Sigmoid colon (tissue), 4 donors: ENCODE measurements around the gene ARHGEF28.

Experiments used
- CTCF ChIP-seq, 4 experiments: fragments of 450-650 bp in 3 of 4; fragments of 200-600 bp in 1 of 4; IDR thresholded peaks; one replicate each; pipeline ENCODE4 v1.5.1; 2016 to 2019; ENCODE audit warnings: antibody characterized with exemption in 4 of 4, mild to moderate bottlenecking in 3 of 4, moderate library complexity in 2 of 4
- EP300 ChIP-seq, 4 donors: sonication (generic); formaldehyde crosslinking; IDR thresholded peaks; one replicate each; pipeline ENCODE4 v1.6.1; 2017; ENCODE audit warnings: antibody characterized with exemption in 4 of 4
- POLR2A ChIP-seq, 2 donors: fragments of 450-650 bp; IDR thresholded peaks; one replicate each; pipeline ENCODE4 v1.6.1; 2016; ENCODE audit warnings: antibody characterized with exemption in 2 of 2, mild to moderate bottlenecking in 2 of 2, moderate library complexity in 2 of 2
- POLR2AphosphoS5 ChIP-seq, 4 donors: sonication (generic); formaldehyde crosslinking; IDR thresholded peaks; one replicate each; pipeline ENCODE4 v1.6.1; 2017; ENCODE audit warnings: antibody characterized with exemption in 4 of 4

DNA sequence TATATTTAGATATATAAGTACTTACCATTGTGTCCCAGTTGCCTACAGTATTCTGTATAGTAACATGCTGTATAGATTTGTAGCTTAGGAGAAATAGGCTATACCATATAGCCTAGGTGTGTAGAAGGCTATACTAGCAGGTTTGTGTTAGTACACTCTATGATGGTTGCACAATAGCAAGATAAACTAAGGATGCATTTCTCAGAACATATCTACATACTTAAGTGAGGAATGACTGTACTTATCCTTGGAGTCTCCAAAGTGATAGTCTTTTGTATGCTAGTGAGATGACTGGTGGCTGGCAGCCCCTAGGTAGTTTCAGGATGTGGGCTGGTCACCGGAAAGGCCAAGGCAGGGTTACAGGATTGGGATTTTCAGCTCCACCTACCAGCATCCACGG lies 208.7 kb downstream of the ARHGEF28 start:
- TF ChIP-seq CTCF (IDR thresholded peaks at IDR 0.05) (no peak), POLR2A (IDR thresholded peaks at IDR 0.05) (no peak), POLR2AphosphoS5 (IDR thresholded peaks at IDR 0.05) (no peak), EP300 (IDR thresholded peaks at IDR 0.05) (no peak)
